ENCODE data around the gene TRIOBP. TPM values are rescaled to one million over a fixed set of nuclear protein-coding genes. Genes with fewer than 3 reads are reported as not detected.
A peak's percentile ranks its signal among the peaks of the same experiment; 100 is the strongest.

Gene TRIOBP
- total and polyA plus RNA-seq, 2 of the 13 experiments (the other 11 are each of a cell fraction or from before 2014, with no cell fraction given): 6.1 to 15.4 TPM

- TF ChIP-seq ZNF180 (CRISPR knock-in tag; IDR thresholded peaks at IDR 0.05; ENCODE audit: borderline replicate concordance, low read depth): no peak
- TF ChIP-seq, protein P1, sequence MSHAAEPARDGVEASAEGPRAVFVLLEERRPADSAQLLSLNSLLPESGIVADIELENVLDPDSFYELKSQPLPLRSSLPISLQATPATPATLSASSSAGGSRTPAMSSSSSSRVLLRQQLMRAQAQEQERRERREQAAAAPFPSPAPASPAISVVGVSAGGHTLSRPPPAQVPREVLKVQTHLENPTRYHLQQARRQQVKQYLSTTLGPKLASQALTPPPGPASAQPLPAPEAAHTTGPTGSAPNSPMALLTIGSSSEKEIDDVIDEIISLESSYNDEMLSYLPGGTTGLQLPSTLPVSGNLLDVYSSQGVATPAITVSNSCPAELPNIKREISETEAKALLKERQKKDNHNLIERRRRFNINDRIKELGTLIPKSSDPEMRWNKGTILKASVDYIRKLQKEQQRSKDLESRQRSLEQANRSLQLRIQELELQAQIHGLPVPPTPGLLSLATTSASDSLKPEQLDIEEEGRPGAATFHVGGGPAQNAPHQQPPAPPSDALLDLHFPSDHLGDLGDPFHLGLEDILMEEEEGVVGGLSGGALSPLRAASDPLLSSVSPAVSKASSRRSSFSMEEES (CRISPR knock-in tag; IDR thresholded peaks at IDR 0.05): peak; percentile 10; the same call in 1 of the 2 replicates
- no peak; the same call in 1 of the 2 replicates for TF ChIP-seq FOXO1 (CRISPR knock-in tag; IDR thresholded peaks at IDR 0.05)
- no peak for TF ChIP-seq NFIB (CRISPR knock-in tag; IDR thresholded peaks at IDR 0.05; ENCODE audit: borderline replicate concordance)
- TF ChIP-seq NFYB (CRISPR knock-in tag; IDR thresholded peaks at IDR 0.05): peak; percentile 78
- TF ChIP-seq, protein P2, sequence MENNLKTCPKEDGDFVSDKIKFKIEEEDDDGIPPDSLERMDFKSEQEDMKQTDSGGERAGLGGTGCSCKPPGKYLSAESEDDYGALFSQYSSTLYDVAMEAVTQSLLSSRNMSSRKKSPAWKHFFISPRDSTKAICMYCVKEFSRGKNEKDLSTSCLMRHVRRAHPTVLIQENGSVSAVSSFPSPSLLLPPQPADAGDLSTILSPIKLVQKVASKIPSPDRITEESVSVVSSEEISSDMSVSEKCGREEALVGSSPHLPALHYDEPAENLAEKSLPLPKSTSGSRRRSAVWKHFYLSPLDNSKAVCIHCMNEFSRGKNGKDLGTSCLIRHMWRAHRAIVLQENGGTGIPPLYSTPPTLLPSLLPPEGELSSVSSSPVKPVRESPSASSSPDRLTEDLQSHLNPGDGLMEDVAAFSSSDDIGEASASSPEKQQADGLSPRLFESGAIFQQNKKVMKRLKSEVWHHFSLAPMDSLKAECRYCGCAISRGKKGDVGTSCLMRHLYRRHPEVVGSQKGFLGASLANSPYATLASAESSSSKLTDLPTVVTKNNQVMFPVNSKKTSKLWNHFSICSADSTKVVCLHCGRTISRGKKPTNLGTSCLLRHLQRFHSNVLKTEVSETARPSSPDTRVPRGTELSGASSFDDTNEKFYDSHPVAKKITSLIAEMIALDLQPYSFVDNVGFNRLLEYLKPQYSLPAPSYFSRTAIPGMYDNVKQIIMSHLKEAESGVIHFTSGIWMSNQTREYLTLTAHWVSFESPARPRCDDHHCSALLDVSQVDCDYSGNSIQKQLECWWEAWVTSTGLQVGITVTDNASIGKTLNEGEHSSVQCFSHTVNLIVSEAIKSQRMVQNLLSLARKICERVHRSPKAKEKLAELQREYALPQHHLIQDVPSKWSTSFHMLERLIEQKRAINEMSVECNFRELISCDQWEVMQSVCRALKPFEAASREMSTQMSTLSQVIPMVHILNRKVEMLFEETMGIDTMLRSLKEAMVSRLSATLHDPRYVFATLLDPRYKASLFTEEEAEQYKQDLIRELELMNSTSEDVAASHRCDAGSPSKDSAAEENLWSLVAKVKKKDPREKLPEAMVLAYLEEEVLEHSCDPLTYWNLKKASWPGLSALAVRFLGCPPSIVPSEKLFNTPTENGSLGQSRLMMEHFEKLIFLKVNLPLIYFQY (CRISPR knock-in tag; IDR thresholded peaks at IDR 0.05; ENCODE audit: borderline replicate concordance): peak; percentile 74; the same call in 1 of the 2 replicates
- TF ChIP-seq ZEB1 (IDR thresholded peaks at IDR 0.05; ENCODE audit: insufficient replicate concordance, low read depth): peak; percentile 76
- TF ChIP-seq, protein P3, sequence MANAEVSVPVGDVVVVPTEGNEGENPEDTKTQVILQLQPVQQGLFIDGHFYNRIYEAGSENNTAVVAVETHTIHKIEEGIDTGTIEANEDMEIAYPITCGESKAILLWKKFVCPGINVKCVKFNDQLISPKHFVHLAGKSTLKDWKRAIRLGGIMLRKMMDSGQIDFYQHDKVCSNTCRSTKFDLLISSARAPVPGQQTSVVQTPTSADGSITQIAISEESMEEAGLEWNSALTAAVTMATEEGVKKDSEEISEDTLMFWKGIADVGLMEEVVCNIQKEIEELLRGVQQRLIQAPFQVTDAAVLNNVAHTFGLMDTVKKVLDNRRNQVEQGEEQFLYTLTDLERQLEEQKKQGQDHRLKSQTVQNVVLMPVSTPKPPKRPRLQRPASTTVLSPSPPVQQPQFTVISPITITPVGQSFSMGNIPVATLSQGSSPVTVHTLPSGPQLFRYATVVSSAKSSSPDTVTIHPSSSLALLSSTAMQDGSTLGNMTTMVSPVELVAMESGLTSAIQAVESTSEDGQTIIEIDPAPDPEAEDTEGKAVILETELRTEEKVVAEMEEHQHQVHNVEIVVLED (CRISPR knock-in tag; IDR thresholded peaks at IDR 0.05; ENCODE audit: borderline replicate concordance): peak; percentile 29; the same call in 1 of the 2 replicates
- TF ChIP-seq ZNF382 (CRISPR knock-in tag; IDR thresholded peaks at IDR 0.05; ENCODE audit: borderline replicate concordance): no peak
- TF ChIP-seq GTF3A (CRISPR knock-in tag; conservative IDR thresholded peaks at IDR 0.05): no peak
- TF ChIP-seq ISL2 (CRISPR knock-in tag; IDR thresholded peaks at IDR 0.05): peak; percentile 55; the same call in 1 of the 2 replicates
- no peak for TF ChIP-seq ZNF672 (CRISPR knock-in tag; IDR thresholded peaks at IDR 0.05)
- no peak for TF ChIP-seq NFKB2 (CRISPR knock-in tag; IDR thresholded peaks at IDR 0.05; ENCODE audit: borderline replicate concordance)
- no peak; the same call in 1 of the 2 replicates for TF ChIP-seq ZNF232 (CRISPR knock-in tag; IDR thresholded peaks at IDR 0.05; ENCODE audit: borderline replicate concordance)
- TF ChIP-seq REPIN1 (CRISPR knock-in tag; IDR thresholded peaks at IDR 0.05; ENCODE audit: borderline replicate concordance, low read depth): peak; percentile 86; the same call in 1 of the 2 replicates
- TF ChIP-seq ZNF691 (CRISPR knock-in tag; IDR thresholded peaks at IDR 0.05; ENCODE audit: borderline replicate concordance, low read depth): no peak
- TF ChIP-seq TEAD3 (CRISPR knock-in tag; optimal IDR thresholded peaks at IDR 0.05; ENCODE audit: borderline replicate concordance): peak; percentile 69
- no peak for TF ChIP-seq ZNF34 (CRISPR knock-in tag; IDR thresholded peaks at IDR 0.05; ENCODE audit: borderline replicate concordance)
- TF ChIP-seq ZNF260 (CRISPR knock-in tag; IDR thresholded peaks at IDR 0.05; ENCODE audit: borderline replicate concordance, low read depth): no peak
- peak; percentile 59; the same call in 1 of the 2 replicates for TF ChIP-seq ZNF331 (CRISPR knock-in tag; IDR thresholded peaks at IDR 0.05)
- TF ChIP-seq THAP7 (CRISPR knock-in tag; IDR thresholded peaks at IDR 0.05): no peak
Measured at GRCh38 chr22:37731804-37732471, 35.1 kb downstream of the TRIOBP start (continued).
